ENCODE measurements around the gene A1BG. TPM values are rescaled to one million over a fixed set of nuclear protein-coding genes. Genes with fewer than 3 reads are reported as not detected.

The A1BG gene
- total RNA-seq, 6 experiments from 2014 or later: 897 to 2,313 (median 1,164) TPM

DNA sequence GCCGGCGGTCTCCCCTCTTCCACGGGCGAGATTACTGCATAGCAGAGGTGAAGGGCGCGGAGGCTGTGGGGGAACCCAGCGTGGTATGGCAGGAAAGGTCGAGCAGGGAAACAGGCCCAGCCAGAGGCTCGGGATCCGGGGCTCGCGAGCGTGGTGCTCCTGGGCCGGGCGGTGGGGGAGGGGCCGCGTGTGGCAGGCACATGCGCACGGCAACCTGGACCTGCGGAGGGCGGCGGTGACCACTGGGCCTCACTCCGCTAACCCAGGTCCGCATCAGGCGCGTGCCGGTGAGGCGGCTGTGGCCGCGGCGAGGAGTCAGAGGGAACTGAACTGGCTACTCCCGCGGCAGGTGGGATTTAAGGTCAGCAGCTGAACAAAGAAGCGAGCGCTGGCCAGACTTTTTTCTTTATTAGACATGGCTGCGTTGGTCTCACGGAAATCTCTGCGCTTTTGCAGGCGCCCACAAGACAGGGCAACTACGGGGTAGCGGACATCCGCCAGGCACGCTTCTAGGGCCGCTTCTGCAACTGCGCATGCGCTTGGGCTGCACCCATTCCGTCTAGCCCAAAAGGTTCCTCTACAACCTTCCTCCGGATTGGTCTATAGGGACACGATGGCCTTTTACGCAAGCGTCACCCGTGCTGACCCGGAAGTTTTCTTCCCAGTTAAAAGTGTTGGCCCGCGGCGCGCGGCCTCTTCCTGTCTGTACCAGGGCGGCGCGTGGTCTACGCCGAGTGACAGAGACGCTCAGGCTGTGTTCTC, 33.5 kb upstream of the A1BG start, which contains the start of gene RPS5:
TSS of gene RPS5 (plus strand) at position 694 of the 762 bp plus-strand sequence. CDS start 869 bp downstream, outside the sequence.
- peak; percentile 94 to 97 (median 96) for DNase-seq
- H3K27me3 ChIP-seq: no peaks in the 10 kb centered on the region
- H3K27ac ChIP-seq: peak within 1 kb of the TSS; percentile 93 to 98 (median 94)
- H3K9me3 ChIP-seq: no peaks in the 10 kb centered on the region
- peak within 1 kb of the TSS; percentile 67 to 92 (median 87) for H3K4me3 ChIP-seq
- intact Hi-C loops (cut with DNase I): no loop called here
- ATAC-seq: peak; percentile 89 to 95 (median 92)
- peaks cover 0 to 21% (median 4%) of the 10 kb centered on the region in 4 donors for H3K36me3 ChIP-seq
- TF ChIP-seq, protein P1, sequence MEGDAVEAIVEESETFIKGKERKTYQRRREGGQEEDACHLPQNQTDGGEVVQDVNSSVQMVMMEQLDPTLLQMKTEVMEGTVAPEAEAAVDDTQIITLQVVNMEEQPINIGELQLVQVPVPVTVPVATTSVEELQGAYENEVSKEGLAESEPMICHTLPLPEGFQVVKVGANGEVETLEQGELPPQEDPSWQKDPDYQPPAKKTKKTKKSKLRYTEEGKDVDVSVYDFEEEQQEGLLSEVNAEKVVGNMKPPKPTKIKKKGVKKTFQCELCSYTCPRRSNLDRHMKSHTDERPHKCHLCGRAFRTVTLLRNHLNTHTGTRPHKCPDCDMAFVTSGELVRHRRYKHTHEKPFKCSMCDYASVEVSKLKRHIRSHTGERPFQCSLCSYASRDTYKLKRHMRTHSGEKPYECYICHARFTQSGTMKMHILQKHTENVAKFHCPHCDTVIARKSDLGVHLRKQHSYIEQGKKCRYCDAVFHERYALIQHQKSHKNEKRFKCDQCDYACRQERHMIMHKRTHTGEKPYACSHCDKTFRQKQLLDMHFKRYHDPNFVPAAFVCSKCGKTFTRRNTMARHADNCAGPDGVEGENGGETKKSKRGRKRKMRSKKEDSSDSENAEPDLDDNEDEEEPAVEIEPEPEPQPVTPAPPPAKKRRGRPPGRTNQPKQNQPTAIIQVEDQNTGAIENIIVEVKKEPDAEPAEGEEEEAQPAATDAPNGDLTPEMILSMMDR (IDR thresholded peaks at IDR 0.05): no peak
- TF ChIP-seq POLR2A (IDR thresholded peaks at IDR 0.05): peak; percentile 78
- WGBS (ENCODE audit: insufficient coverage, low coverage, low lambda C conversion rate, missing lambda C conversion rate): under 1% methylated on average over 34 of the region's 64 CpGs
- H3K4me1 ChIP-seq: peaks cover 0 to 21% (median 6%) of the 10 kb centered on the region in 4 donors

DNA sequence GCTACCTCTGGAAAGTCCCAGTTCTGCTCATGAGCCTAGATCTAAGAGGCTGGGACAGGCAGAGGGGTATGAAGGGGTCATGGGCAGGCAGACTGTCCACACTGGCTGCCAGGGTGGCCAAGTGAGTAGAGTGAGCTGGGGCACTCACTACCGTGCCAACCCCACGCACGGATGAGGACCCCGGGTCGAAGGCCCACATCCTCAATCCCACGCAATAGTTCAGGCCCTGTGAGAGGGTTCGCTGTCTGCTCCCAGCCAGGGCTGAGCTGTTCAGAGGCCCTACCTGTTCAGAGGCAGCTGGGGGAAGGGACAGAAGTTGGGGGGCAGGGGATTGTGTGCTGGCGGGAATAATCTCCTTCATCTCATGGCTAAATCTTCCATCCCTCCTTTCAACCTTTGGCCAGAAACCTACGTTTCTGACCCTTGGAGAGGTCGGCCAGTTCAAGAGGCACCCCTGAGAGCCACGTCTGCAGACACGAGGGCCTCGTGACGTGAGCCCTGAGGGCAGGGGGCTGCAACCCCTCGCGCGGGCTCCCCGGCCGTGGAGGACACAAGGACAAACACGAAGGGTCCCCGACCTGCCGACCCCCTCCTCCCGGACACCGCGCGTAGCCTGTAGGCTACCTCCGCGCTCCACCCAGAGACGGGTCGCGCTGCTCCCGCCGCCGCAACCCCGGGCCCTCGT, 32.7 kb upstream of the A1BG start:
- no peaks in the 10 kb centered on the region for H3K9me3 ChIP-seq
- DNase-seq (peak in 1 of 3 donors; percentile 19), ATAC-seq (peak; percentile 4 to 15 (median 12))
- WGBS (ENCODE audit: insufficient coverage, low coverage, low lambda C conversion rate, missing lambda C conversion rate): 31% methylated on average over 4 of the region's 36 CpGs
- peaks cover 0 to 23% (median 6%) of the 10 kb centered on the region in 4 donors for H3K4me1 ChIP-seq
- H3K36me3 ChIP-seq: peaks cover 0 to 14% (median under 1%) of the 10 kb centered on the region in 4 donors
- no peaks in the 10 kb centered on the region for H3K27me3 ChIP-seq
- H3K27ac ChIP-seq: peak overlapping the region; percentile 93 to 98 (median 94)
- no peak for TF ChIP-seq POLR2A (IDR thresholded peaks at IDR 0.05)
- TF ChIP-seq, protein P1 (IDR thresholded peaks at IDR 0.05): no peak
- intact Hi-C loops (cut with DNase I): no loop called here
- peak overlapping the region; percentile 67 to 92 (median 87) for H3K4me3 ChIP-seq

DNA sequence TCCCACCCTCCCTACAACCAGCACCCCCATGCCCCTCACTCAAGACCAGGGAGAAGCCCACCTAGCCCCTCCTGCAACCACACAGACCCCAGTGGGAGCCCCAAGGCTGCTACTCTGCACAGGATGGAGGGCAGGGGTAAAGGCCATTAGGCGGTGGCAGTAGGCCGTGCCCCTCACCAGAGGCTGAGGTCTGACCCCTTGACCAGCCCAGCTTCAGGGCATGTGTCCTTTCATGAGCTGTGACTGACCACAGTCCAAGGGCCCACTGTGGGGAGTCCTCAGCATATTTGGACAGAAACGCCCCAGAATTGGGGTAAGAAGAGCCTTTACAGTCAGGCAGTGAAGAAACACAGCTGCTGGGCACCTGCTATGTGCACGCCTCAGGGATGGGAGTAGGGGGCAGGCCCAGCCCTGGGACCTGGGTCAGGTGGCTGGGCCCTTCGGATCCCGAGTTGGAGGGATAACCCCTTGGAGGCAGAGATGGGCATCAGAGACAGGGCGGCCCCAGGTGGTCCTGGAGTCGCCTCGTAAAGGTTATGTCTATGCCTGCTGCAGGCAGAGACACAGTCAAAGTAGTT, 32.1 kb upstream of the A1BG start:
- peak in 1 of 3 donors; percentile 17 for DNase-seq
- TF ChIP-seq POLR2A (IDR thresholded peaks at IDR 0.05): no peak
- TF ChIP-seq, protein P1 (IDR thresholded peaks at IDR 0.05): no peak
- WGBS (ENCODE audit: insufficient coverage, low coverage, low lambda C conversion rate, missing lambda C conversion rate): 83% methylated on average over 3 of the region's 9 CpGs
- H3K4me3 ChIP-seq: peak overlapping the region in 2 of 3 donors; percentile 67 to 92
- H3K36me3 ChIP-seq: peaks cover 0 to 12% (median 0%) of the 10 kb centered on the region in 4 donors
- H3K9me3 ChIP-seq: no peaks in the 10 kb centered on the region
- intact Hi-C loops (cut with DNase I): no loop called here
- peak overlapping the region in 1 of 3 donors; percentile 93 for H3K27ac ChIP-seq
- ATAC-seq: no peak
- peaks cover 0 to 23% (median 6%) of the 10 kb centered on the region in 4 donors for H3K4me1 ChIP-seq
- no peaks in the 10 kb centered on the region for H3K27me3 ChIP-seq

DNA sequence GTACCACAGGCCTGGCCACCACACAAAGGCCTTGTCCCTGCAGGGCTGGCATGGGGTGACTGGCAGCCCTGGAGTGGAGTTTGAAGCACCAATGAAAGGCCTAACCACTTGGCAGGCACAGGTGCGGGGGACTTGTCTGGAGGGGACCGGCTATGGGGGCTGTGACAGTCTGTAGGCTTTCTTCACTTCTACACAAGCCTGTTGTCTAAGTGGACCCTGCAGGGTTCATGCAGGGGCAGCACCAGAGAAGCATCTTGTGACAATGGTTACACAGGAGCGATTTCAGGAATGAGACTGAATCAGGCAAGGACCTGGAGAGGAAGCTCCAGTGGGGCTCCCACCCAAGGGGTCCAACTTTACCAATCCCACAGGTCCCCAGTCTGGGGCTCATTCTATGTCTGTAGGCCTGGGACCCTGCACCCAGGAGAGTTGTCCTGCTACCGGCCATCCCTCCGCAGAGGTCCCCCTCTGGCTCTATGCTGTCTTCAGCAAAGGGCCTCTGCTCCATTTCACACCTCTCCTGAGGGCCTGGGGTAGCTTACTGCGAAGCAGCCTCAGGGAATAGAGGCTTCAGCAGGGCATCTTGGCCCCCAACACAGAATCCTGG, 29.8 kb upstream of the A1BG start:
- Histone ChIP-seq H3K9me3 (no peaks in the 10 kb centered on the region), H3K4me3 (no peak overlapping the region), H3K27me3 (no peaks in the 10 kb centered on the region), H3K4me1 (peaks cover 0 to 31% (median 8%) of the 10 kb centered on the region in 4 donors), H3K36me3 (no peaks in the 10 kb centered on the region), H3K27ac (no peak overlapping the region)
- DNase-seq (peak in 1 of 3 donors; percentile 13), ATAC-seq (no peak)
- 88% methylated on average over 3 of the region's 6 CpGs for WGBS (ENCODE audit: insufficient coverage, low coverage, low lambda C conversion rate, missing lambda C conversion rate)
- TF ChIP-seq, protein P1 (IDR thresholded peaks at IDR 0.05): no peak
- no peak for TF ChIP-seq POLR2A (IDR thresholded peaks at IDR 0.05)
- intact Hi-C loops (cut with DNase I): no loop called here

All from right lobe of liver (tissue), 6 donors.